ENCODE data around the gene LCN10. TPM values are rescaled to one million over a fixed set of nuclear protein-coding genes. Genes with fewer than 3 reads are reported as not detected.

LCN10 gene
- total and polyA plus RNA-seq, 2 of the 13 experiments (the other 11 are each of a cell fraction or from before 2014, with no cell fraction given) = 0.53 to 0.61 TPM

DNA sequence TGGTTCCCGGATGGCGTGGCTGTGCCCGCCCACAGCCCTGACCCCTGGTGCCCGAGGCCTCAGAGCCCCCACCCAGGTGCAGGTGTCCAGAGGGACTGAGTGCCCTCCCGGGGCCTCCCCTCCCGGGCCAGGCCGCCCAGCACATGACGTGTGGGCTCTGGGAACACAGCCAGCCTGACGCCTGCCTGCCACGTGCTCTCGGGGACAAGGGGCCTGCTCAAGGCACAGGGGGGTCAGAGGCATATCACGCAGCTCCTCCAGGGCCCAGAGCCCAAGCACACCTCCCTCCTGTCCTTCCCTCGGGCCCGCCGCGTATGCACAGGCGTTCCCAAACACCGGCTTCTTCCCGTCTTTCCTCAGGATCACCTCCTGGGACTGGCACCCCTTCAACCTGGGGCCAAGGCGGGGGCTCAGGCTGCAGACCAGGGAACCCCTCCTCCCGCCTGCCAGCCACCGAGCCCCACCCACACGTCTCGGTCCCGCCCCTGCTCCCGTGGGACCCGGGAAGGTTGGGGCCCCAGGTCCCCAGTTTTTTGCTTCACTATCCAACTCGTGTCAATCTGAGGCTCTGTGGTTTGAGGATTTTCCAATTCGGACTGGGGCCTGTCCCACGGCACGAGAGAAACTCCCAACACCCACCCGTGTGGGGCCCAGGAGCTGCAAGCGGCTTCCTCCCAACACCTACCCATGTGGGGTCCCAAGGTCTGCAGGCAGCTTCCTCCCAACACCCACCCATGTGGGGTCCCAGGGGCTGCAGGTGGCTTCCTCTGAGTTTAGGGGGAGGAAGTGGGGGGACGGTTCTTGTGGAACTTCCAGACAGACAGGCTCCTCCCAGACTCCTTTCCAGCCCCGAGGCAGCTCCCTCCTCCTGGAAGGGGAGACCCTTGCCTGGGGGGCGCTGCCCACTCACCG lies 1.5 kb downstream of the LCN10 start (continued):
- TF ChIP-seq ZNF788 (CRISPR knock-in tag; IDR thresholded peaks at IDR 0.05; ENCODE audit: borderline replicate concordance) (peak; percentile 40; the same call in 1 of the 2 replicates), ZFAT (CRISPR knock-in tag; conservative IDR thresholded peaks at IDR 0.05) (no peak), BCL6 (CRISPR knock-in tag; IDR thresholded peaks at IDR 0.05) (peak; percentile 52; the same call in 1 of the 2 replicates), ZSCAN20 (CRISPR knock-in tag; IDR thresholded peaks at IDR 0.05; ENCODE audit: borderline replicate concordance) (no peak), ZNF234 (CRISPR knock-in tag; conservative IDR thresholded peaks at IDR 0.05) (no peak), ZNF773 (CRISPR knock-in tag; IDR thresholded peaks at IDR 0.05; ENCODE audit: borderline replicate concordance) (no peak), ZNF367 (CRISPR knock-in tag; IDR thresholded peaks at IDR 0.05; ENCODE audit: borderline replicate concordance) (no peak; the same call in 1 of the 2 replicates), ZNF33A (CRISPR knock-in tag; IDR thresholded peaks at IDR 0.05; ENCODE audit: borderline replicate concordance) (no peak), ZNF30 (CRISPR knock-in tag; IDR thresholded peaks at IDR 0.05) (no peak), HCFC1 (IDR thresholded peaks at IDR 0.05; ENCODE audit: low read depth, low read length) (no peak), HMG20A (CRISPR knock-in tag; IDR thresholded peaks at IDR 0.05; ENCODE audit: borderline replicate concordance) (peak; percentile 64), SPEN (CRISPR knock-in tag; IDR thresholded peaks at IDR 0.05; ENCODE audit: low read depth) (0 out of 2 replicates have a peak, but pooled peaks have one; percentile 38), PLRG1 (conservative IDR thresholded peaks at IDR 0.05) (no peak)
- TF ChIP-seq, protein P1, sequence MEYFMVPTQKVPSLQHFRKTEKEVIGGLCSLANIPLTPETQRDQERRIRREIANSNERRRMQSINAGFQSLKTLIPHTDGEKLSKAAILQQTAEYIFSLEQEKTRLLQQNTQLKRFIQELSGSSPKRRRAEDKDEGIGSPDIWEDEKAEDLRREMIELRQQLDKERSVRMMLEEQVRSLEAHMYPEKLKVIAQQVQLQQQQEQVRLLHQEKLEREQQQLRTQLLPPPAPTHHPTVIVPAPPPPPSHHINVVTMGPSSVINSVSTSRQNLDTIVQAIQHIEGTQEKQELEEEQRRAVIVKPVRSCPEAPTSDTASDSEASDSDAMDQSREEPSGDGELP (IDR thresholded peaks at IDR 0.05; ENCODE audit: borderline replicate concordance, low read depth) = 0 out of 2 replicates have a peak, but pooled peaks have one; percentile 22
- TF ChIP-seq, protein P2, sequence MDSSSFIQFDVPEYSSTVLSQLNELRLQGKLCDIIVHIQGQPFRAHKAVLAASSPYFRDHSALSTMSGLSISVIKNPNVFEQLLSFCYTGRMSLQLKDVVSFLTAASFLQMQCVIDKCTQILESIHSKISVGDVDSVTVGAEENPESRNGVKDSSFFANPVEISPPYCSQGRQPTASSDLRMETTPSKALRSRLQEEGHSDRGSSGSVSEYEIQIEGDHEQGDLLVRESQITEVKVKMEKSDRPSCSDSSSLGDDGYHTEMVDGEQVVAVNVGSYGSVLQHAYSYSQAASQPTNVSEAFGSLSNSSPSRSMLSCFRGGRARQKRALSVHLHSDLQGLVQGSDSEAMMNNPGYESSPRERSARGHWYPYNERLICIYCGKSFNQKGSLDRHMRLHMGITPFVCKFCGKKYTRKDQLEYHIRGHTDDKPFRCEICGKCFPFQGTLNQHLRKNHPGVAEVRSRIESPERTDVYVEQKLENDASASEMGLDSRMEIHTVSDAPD (CRISPR knock-in tag; IDR thresholded peaks at IDR 0.05) = no peak
- TF ChIP-seq, protein P3, sequence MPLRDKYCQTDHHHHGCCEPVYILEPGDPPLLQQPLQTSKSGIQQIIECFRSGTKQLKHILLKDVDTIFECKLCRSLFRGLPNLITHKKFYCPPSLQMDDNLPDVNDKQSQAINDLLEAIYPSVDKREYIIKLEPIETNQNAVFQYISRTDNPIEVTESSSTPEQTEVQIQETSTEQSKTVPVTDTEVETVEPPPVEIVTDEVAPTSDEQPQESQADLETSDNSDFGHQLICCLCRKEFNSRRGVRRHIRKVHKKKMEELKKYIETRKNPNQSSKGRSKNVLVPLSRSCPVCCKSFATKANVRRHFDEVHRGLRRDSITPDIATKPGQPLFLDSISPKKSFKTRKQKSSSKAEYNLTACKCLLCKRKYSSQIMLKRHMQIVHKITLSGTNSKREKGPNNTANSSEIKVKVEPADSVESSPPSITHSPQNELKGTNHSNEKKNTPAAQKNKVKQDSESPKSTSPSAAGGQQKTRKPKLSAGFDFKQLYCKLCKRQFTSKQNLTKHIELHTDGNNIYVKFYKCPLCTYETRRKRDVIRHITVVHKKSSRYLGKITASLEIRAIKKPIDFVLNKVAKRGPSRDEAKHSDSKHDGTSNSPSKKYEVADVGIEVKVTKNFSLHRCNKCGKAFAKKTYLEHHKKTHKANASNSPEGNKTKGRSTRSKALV (CRISPR knock-in tag; IDR thresholded peaks at IDR 0.05) = no peak
- TF ChIP-seq, protein P4, sequence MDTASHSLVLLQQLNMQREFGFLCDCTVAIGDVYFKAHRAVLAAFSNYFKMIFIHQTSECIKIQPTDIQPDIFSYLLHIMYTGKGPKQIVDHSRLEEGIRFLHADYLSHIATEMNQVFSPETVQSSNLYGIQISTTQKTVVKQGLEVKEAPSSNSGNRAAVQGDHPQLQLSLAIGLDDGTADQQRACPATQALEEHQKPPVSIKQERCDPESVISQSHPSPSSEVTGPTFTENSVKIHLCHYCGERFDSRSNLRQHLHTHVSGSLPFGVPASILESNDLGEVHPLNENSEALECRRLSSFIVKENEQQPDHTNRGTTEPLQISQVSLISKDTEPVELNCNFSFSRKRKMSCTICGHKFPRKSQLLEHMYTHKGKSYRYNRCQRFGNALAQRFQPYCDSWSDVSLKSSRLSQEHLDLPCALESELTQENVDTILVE (CRISPR knock-in tag; IDR thresholded peaks at IDR 0.05) = 0 out of 2 replicates have a peak, but pooled peaks have one; percentile 29
- TF ChIP-seq, protein P5, sequence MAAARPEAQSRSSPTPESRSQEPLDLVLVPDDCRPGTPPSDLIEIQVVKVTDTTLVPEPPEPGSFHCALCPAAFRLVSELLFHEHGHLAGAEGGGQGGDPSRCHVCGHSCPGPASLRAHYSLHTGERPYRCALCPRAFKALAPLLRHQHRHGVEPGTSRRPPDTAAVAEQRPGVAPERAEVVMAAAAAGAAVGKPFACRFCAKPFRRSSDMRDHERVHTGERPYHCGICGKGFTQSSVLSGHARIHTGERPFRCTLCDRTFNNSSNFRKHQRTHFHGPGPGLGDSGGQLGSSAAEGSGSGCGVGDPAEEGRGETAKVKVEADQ (CRISPR knock-in tag; IDR thresholded peaks at IDR 0.05; ENCODE audit: borderline replicate concordance) = no peak
- TF ChIP-seq, protein P6, sequence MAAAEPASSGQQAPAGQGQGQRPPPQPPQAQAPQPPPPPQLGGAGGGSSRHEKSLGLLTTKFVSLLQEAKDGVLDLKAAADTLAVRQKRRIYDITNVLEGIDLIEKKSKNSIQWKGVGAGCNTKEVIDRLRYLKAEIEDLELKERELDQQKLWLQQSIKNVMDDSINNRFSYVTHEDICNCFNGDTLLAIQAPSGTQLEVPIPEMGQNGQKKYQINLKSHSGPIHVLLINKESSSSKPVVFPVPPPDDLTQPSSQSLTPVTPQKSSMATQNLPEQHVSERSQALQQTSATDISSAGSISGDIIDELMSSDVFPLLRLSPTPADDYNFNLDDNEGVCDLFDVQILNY (CRISPR knock-in tag; conservative IDR thresholded peaks at IDR 0.05) = no peak
- TF ChIP-seq, protein P7, sequence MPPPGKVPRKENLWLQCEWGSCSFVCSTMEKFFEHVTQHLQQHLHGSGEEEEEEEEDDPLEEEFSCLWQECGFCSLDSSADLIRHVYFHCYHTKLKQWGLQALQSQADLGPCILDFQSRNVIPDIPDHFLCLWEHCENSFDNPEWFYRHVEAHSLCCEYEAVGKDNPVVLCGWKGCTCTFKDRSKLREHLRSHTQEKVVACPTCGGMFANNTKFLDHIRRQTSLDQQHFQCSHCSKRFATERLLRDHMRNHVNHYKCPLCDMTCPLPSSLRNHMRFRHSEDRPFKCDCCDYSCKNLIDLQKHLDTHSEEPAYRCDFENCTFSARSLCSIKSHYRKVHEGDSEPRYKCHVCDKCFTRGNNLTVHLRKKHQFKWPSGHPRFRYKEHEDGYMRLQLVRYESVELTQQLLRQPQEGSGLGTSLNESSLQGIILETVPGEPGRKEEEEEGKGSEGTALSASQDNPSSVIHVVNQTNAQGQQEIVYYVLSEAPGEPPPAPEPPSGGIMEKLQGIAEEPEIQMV (CRISPR knock-in tag; IDR thresholded peaks at IDR 0.05; ENCODE audit: low read depth) = no peak
